CD4-positive, alpha-beta memory T cell (primary cell): ENCODE data around the gene PANX1. TPM values are rescaled to one million over a fixed set of nuclear protein-coding genes. Genes with fewer than 3 reads are reported as not detected.

Source experiments
- CTCF ChIA-PET: fragments of 350-600 bp; sonication (Branson Sonifier 250); formaldehyde crosslinking; loops from one replicate; lab custom pipeline; 2021; ENCODE audit warnings: inconsistent platforms; ENCODE audit not compliant: partially characterized antibody; lab: Charles Lee
- POLR2A ChIA-PET: fragments of 350-600 bp; sonication (Branson Sonifier 250); formaldehyde crosslinking; loops from one replicate; lab custom pipeline; 2021; ENCODE audit not compliant: partially characterized antibody; lab: Charles Lee
- DNase-seq, 5 donors: peaks; one replicate each; pipeline versions ENCODE4 v3.0.0 to v3.0.0-alpha.2; 2020 to 2022; ENCODE audit warnings: mixed read lengths in 1 of 5
- H3K27ac ChIP-seq: one replicate; pipeline ENCODE4 v1.7.0; 2013; ENCODE audit warnings: low read depth, low read length
- H3K27me3 ChIP-seq: 2 replicates; pipeline ENCODE4 v1.7.0; 2013; ENCODE audit warnings: mild to moderate bottlenecking, low read length, moderate library complexity; ENCODE audit not compliant: insufficient read depth
- H3K36me3 ChIP-seq: 2 replicates; pipeline ENCODE4 v1.7.0; 2013; ENCODE audit warnings: mild to moderate bottlenecking, low read length, moderate library complexity; ENCODE audit not compliant: insufficient read depth
- H3K4me1 ChIP-seq: 2 replicates; pipeline ENCODE4 v1.7.0; 2013; ENCODE audit warnings: mild to moderate bottlenecking, low read length, moderate library complexity; ENCODE audit not compliant: insufficient read depth
- H3K4me3 ChIP-seq, 2 donors: one replicate each; pipeline ENCODE4 v1.7.0; 2013; ENCODE audit warnings: low read length in 2 of 2, mild to moderate bottlenecking in 1 of 2
- H3K9me3 ChIP-seq, 2 donors: one replicate each; pipeline ENCODE4 v1.7.0; 2013; ENCODE audit warnings: low read length in 2 of 2, control low read depth in 1 of 2; ENCODE audit not compliant: control insufficient read depth in 1 of 2
- H3K27ac Mint-ChIP-seq, 7 donors: one replicate each; pipeline ENCODE4 v1.8.0; 2020 to 2021; ENCODE audit warnings: mixed read lengths in 7 of 7, mild to moderate bottlenecking in 6 of 7, inconsistent platforms in 3 of 7, moderate library complexity in 3 of 7
- H3K27me3 Mint-ChIP-seq, 2 donors: one replicate each; pipeline ENCODE4 v1.8.0; 2020 to 2021; ENCODE audit warnings: mixed read lengths in 2 of 2
- H3K36me3 Mint-ChIP-seq, 2 donors: one replicate each; pipeline ENCODE4 v1.8.0; 2020 to 2021; ENCODE audit warnings: mixed read lengths in 2 of 2, inconsistent platforms in 1 of 2, mild to moderate bottlenecking in 1 of 2
- H3K4me1 Mint-ChIP-seq, 4 donors: one replicate each; pipeline ENCODE4 v1.8.0; 2020 to 2021; ENCODE audit warnings: mixed read lengths in 4 of 4, mild to moderate bottlenecking in 1 of 4
- H3K4me3 Mint-ChIP-seq, 8 donors: one replicate each; pipeline ENCODE4 v1.8.0; 2020 to 2021; ENCODE audit warnings: mixed read lengths in 8 of 8, mild to moderate bottlenecking in 7 of 8, moderate library complexity in 6 of 8, inconsistent platforms in 3 of 8
- H3K9me3 Mint-ChIP-seq, 8 donors: one replicate each; pipeline ENCODE4 v1.8.0; 2020 to 2021; ENCODE audit warnings: mixed read lengths in 8 of 8, mild to moderate bottlenecking in 5 of 8, inconsistent platforms in 3 of 8, moderate library complexity in 1 of 8
- intact Hi-C: fragments of 100-400 bp; cut with micrococcal nuclease; formaldehyde crosslinking; loops from one replicate; pipeline ENCODE4 v1.15.1; 2023
- polyA plus RNA-seq, 2 donors: library from polyadenylated mRNA; unstranded; fragments of 300-500 nt; fragmentation: Illumina TruSeq; gene quantifications; one replicate each; pipeline ENCODE4 v1.2.3, GENCODE V29; 2021
- total RNA-seq, 2 experiments: library from RNA; stranded (reverse); gene quantifications; one replicate each; pipeline ENCODE4 v1.2.3, GENCODE V29; 2021

PANX1 gene
- total and polyA plus RNA-seq, 4 experiments from 2014 or later, result 7.6 to 9.5 (median 8.7) TPM

DNA sequence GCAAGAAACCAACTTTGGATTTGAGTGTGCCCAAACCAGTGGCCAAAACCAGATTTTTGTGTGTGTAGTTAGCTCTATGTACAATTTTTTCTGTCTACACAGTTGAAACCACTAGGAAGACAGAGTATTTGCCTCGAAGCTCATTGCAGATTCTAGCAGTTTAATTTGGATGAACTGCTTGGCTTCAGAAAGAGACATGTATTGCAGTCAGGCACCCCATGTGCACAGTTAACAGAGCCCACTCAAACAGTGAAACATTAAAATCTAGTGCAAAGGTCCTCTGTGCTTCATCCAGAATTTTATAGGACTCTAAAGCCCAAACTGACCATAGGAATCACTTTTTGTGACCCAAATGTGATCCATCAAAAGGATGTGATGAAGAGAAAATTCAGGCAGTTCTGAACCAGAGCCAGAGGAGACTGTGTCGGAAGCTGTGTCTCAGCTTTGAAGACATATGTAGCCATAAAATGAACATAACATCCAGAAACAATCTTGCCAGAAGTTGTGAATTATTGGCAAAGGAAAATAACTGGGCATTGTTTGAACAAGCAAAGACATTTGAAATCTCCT is 82.7 kb downstream of the PANX1 start:
- H3K9me3 ChIP-seq, result no peaks in the 10 kb centered on the region
- no peaks in the 10 kb centered on the region for H3K27me3 ChIP-seq
- DNase-seq, result no peak
- Mint-ChIP-seq H3K27me3 (peaks cover 0 to 1% of the 10 kb centered on the region in 2 donors), H3K36me3 (no peaks in the 10 kb centered on the region), H3K9me3 (peaks cover 0 to 9% (median under 1%) of the 10 kb centered on the region in 8 donors), H3K27ac (no peak overlapping the region), H3K4me3 (no peak overlapping the region), H3K4me1 (no peaks in the 10 kb centered on the region)
- intact Hi-C loops, result no loop called here
- POLR2A ChIA-PET, result no interaction called here
- H3K36me3 ChIP-seq, result no peaks in the 10 kb centered on the region
- no peak overlapping the region for H3K4me3 ChIP-seq
- H3K27ac ChIP-seq, result no peak overlapping the region
- no peaks in the 10 kb centered on the region for H3K4me1 ChIP-seq
- CTCF ChIA-PET, result no interaction called here

DNA sequence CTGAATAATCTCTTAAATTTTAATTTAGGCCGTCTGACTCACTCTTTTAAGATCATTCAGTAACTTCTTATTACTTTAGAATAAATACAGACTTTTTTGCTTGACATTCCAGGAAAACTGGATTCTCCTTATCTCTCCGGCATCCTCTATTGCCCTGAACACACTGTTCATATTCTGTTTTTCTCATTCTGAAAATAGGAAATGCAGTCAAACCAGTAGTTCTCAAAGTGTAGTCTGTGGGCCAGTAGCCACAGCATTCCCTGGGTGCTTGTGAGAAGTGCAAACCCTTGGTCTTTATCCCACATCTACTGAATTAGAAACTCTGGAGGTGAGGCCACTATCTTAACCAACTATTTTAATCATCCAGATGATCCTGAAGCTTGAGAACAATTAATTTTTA is 84.3 kb downstream of the PANX1 start:
- no peaks in the 10 kb centered on the region for H3K27me3 ChIP-seq
- peaks cover 0 to 11% (median 3%) of the 10 kb centered on the region in 8 donors for H3K9me3 Mint-ChIP-seq
- H3K4me3 Mint-ChIP-seq, result no peak overlapping the region
- DNase-seq, result no peak
- no peak overlapping the region for H3K27ac ChIP-seq
- intact Hi-C loops, result no loop called here
- no peaks in the 10 kb centered on the region for H3K36me3 Mint-ChIP-seq
- H3K27me3 Mint-ChIP-seq, result no peaks in the 10 kb centered on the region
- no peaks in the 10 kb centered on the region for H3K36me3 ChIP-seq
- H3K4me3 ChIP-seq, result no peak overlapping the region
- no peaks in the 10 kb centered on the region for H3K4me1 ChIP-seq
- no peaks in the 10 kb centered on the region for H3K4me1 Mint-ChIP-seq
- ChIA-PET CTCF (no interaction called here), POLR2A (no interaction called here)
- no peak overlapping the region for H3K27ac Mint-ChIP-seq
- no peaks in the 10 kb centered on the region for H3K9me3 ChIP-seq

- H3K27ac Mint-ChIP-seq, result no peak overlapping the region
- H3K36me3 Mint-ChIP-seq, result no peaks in the 10 kb centered on the region
- no peak overlapping the region for H3K4me3 ChIP-seq
- no peaks in the 10 kb centered on the region for H3K27me3 ChIP-seq
- H3K9me3 ChIP-seq, result no peaks in the 10 kb centered on the region
- H3K9me3 Mint-ChIP-seq, result peaks cover 0 to 48% (median 34%) of the 10 kb centered on the region in 8 donors
- no peaks in the 10 kb centered on the region for H3K4me1 Mint-ChIP-seq
- no peaks in the 10 kb centered on the region for H3K4me1 ChIP-seq
- no peaks in the 10 kb centered on the region for H3K27me3 Mint-ChIP-seq
- POLR2A ChIA-PET, result no interaction called here
- H3K4me3 Mint-ChIP-seq, result no peak overlapping the region
- CTCF ChIA-PET, result no interaction called here
- no peaks in the 10 kb centered on the region for H3K36me3 ChIP-seq
- intact Hi-C loops, result no loop called here
- no peak overlapping the region for H3K27ac ChIP-seq
- no peak for DNase-seq
These were observed 89.1 kb downstream of the PANX1 start for GRCh38 chr11:94217705-94218104.

DNA sequence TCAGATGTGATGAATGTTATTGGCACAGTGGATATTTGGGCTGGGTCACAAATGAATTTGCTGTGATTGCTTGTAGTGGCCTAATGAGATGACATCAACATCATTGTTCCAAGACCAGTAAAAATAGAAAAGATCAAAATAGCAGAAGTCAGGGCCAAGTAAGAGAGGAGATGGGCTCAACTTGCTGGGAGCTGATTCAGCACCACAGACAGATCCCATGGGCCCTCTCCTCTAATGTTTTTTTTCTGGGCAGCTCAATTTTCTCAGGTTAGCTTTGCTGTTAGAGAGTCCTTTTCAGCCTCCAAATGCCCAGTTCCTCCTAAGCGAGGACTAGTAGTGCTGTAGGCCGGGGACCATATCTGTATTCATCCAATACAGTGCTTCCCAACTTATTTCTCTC is 89.7 kb downstream of the PANX1 start:
- no peaks in the 10 kb centered on the region for H3K9me3 ChIP-seq
- H3K4me1 ChIP-seq, result no peaks in the 10 kb centered on the region
- Mint-ChIP-seq H3K36me3 (no peaks in the 10 kb centered on the region), H3K27me3 (no peaks in the 10 kb centered on the region), H3K4me1 (no peaks in the 10 kb centered on the region), H3K9me3 (peaks cover 0 to 48% (median 34%) of the 10 kb centered on the region in 8 donors), H3K4me3 (no peak overlapping the region), H3K27ac (no peak overlapping the region)
- intact Hi-C loops, result no loop called here
- H3K27me3 ChIP-seq, result no peaks in the 10 kb centered on the region
- CTCF ChIA-PET, result no interaction called here
- H3K27ac ChIP-seq, result no peak overlapping the region
- no peaks in the 10 kb centered on the region for H3K36me3 ChIP-seq
- DNase-seq, result no peak
- POLR2A ChIA-PET, result no interaction called here
- no peak overlapping the region for H3K4me3 ChIP-seq

GRCh38 chr11:94219771-94220170 is 91.1 kb downstream of the PANX1 start:
- no peaks in the 10 kb centered on the region for H3K4me1 Mint-ChIP-seq
- POLR2A ChIA-PET, result no interaction called here
- Histone ChIP-seq H3K9me3 (no peaks in the 10 kb centered on the region), H3K36me3 (no peaks in the 10 kb centered on the region), H3K4me3 (no peak overlapping the region), H3K27me3 (no peaks in the 10 kb centered on the region), H3K27ac (no peak overlapping the region), H3K4me1 (no peaks in the 10 kb centered on the region)
- intact Hi-C loops, result no loop called here
- no peak for DNase-seq
- CTCF ChIA-PET, result no interaction called here
- H3K27me3 Mint-ChIP-seq, result no peaks in the 10 kb centered on the region
- no peak overlapping the region for H3K4me3 Mint-ChIP-seq
- peaks cover 0 to 48% (median 34%) of the 10 kb centered on the region in 8 donors for H3K9me3 Mint-ChIP-seq
- H3K27ac Mint-ChIP-seq, result no peak overlapping the region
- no peaks in the 10 kb centered on the region for H3K36me3 Mint-ChIP-seq

DNA sequence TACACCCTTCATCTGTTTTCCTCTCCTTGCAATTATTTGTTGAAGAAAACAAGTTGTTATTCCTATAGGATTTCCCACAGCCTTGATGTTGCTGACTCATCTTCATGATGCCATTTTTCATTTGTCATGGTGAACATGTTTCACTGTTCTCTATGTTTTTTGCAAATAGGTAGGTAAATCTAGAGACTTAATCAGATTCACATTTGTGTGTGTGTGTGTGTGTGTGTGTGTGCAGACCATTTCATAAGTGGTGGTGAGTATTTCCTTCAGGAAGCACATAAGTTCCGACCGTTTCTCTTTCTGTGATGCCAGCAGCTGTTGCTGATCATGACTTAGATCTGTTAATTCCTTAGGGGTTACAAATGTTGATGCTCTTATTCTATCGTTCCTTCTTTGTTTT is 95.4 kb downstream of the PANX1 start:
- Mint-ChIP-seq H3K27me3 (peaks cover 2 to 5% of the 10 kb centered on the region in 2 donors), H3K27ac (no peak overlapping the region), H3K4me1 (no peaks in the 10 kb centered on the region), H3K4me3 (no peak overlapping the region), H3K36me3 (no peaks in the 10 kb centered on the region), H3K9me3 (peaks cover 2 to 29% (median 23%) of the 10 kb centered on the region in 8 donors)
- POLR2A ChIA-PET, result no interaction called here
- intact Hi-C loops, result no loop called here
- DNase-seq, result no peak
- CTCF ChIA-PET, result no interaction called here
- H3K9me3 ChIP-seq, result no peaks in the 10 kb centered on the region
- no peak overlapping the region for H3K27ac ChIP-seq
- no peak overlapping the region for H3K4me3 ChIP-seq
- H3K27me3 ChIP-seq, result no peaks in the 10 kb centered on the region
- H3K36me3 ChIP-seq, result no peaks in the 10 kb centered on the region
- H3K4me1 ChIP-seq, result no peaks in the 10 kb centered on the region

Other genes with a start within 250 kb of the PANX1 start
- gene HEPHL1, start 107.5 kb upstream of the PANX1 start, total RNA-seq, result not detected
- not detected for gene HEPHL1, start 107.5 kb upstream of the PANX1 start, polyA plus RNA-seq
- not detected for gene IZUMO1R, start 175.7 kb downstream of the PANX1 start, total RNA-seq
- gene IZUMO1R, start 175.7 kb downstream of the PANX1 start, polyA plus RNA-seq, result not detected